Astrocyte (in vitro differentiated cells and primary cell): ENCODE measurements around the gene HERC2.
"Not testable (repeated sequence)": the region's sequence is repeated elsewhere in the genome, so short reads cannot be mapped to it uniquely, and the experiment has no call there.

ENCODE experiments used
- EZH2 ChIP-seq: IDR thresholded peaks from 2 replicates; pipeline ENCODE4 v1.6.1; 2012; ENCODE audit warnings: mild to moderate bottlenecking, low read length, inconsistent platforms; ENCODE audit not compliant: insufficient read depth
- TF ChIP-seq, protein P1 (sequence below): IDR thresholded peaks from 2 replicates; pipeline ENCODE4 v1.5.1; 2011; ENCODE audit warnings: low read depth, mild to moderate bottlenecking, inconsistent platforms, low read length, moderate library complexity; ENCODE audit not compliant: insufficient read depth

DNA sequence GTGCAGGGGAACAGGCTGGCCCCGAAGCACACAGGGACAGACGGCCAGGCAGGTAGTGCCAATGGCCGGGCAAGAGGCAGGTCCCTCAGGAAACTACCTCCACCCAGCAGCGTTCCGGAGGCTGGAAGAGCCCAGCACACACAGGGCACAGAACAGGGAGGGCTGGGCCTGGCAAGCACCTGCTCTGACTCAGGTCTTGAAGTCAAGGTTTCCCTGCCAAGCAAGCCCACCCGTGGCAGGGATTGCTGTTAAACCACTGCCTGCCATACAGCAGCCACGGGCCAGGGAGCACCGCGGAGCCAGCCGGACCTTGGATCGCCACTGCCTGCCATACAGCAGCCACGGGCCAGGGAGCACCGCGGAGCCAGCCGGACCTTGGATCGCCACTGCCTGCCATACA is 200.4 kb downstream of the HERC2 start:
- TF ChIP-seq, protein P1, sequence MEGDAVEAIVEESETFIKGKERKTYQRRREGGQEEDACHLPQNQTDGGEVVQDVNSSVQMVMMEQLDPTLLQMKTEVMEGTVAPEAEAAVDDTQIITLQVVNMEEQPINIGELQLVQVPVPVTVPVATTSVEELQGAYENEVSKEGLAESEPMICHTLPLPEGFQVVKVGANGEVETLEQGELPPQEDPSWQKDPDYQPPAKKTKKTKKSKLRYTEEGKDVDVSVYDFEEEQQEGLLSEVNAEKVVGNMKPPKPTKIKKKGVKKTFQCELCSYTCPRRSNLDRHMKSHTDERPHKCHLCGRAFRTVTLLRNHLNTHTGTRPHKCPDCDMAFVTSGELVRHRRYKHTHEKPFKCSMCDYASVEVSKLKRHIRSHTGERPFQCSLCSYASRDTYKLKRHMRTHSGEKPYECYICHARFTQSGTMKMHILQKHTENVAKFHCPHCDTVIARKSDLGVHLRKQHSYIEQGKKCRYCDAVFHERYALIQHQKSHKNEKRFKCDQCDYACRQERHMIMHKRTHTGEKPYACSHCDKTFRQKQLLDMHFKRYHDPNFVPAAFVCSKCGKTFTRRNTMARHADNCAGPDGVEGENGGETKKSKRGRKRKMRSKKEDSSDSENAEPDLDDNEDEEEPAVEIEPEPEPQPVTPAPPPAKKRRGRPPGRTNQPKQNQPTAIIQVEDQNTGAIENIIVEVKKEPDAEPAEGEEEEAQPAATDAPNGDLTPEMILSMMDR = not testable (repeated sequence)
- not testable (repeated sequence) for TF ChIP-seq EZH2
